Astrocyte (in vitro differentiated cells and primary cell): Measurements from ENCODE around the gene MARVELD3.

Experiments used
- EZH2 ChIP-seq: IDR thresholded peaks from 2 replicates; pipeline ENCODE4 v1.6.1; 2012; ENCODE audit warnings: mild to moderate bottlenecking, low read length, inconsistent platforms; ENCODE audit not compliant: insufficient read depth
- TF ChIP-seq, protein P1 (sequence below): IDR thresholded peaks from 2 replicates; pipeline ENCODE4 v1.5.1; 2011; ENCODE audit warnings: low read depth, mild to moderate bottlenecking, inconsistent platforms, low read length, moderate library complexity; ENCODE audit not compliant: insufficient read depth

GRCh38 chr16:71647391-71647790 is 21.4 kb downstream of the MARVELD3 start:
- TF ChIP-seq, protein P1, sequence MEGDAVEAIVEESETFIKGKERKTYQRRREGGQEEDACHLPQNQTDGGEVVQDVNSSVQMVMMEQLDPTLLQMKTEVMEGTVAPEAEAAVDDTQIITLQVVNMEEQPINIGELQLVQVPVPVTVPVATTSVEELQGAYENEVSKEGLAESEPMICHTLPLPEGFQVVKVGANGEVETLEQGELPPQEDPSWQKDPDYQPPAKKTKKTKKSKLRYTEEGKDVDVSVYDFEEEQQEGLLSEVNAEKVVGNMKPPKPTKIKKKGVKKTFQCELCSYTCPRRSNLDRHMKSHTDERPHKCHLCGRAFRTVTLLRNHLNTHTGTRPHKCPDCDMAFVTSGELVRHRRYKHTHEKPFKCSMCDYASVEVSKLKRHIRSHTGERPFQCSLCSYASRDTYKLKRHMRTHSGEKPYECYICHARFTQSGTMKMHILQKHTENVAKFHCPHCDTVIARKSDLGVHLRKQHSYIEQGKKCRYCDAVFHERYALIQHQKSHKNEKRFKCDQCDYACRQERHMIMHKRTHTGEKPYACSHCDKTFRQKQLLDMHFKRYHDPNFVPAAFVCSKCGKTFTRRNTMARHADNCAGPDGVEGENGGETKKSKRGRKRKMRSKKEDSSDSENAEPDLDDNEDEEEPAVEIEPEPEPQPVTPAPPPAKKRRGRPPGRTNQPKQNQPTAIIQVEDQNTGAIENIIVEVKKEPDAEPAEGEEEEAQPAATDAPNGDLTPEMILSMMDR: no peak
- no peak for TF ChIP-seq EZH2
